ENCODE measurements around the gene VIM. TPM values are rescaled to one million over a fixed set of nuclear protein-coding genes. Genes with fewer than 3 reads are reported as not detected.

VIM gene
- total RNA-seq, 1 donor, result 10,643 TPM

DNA sequence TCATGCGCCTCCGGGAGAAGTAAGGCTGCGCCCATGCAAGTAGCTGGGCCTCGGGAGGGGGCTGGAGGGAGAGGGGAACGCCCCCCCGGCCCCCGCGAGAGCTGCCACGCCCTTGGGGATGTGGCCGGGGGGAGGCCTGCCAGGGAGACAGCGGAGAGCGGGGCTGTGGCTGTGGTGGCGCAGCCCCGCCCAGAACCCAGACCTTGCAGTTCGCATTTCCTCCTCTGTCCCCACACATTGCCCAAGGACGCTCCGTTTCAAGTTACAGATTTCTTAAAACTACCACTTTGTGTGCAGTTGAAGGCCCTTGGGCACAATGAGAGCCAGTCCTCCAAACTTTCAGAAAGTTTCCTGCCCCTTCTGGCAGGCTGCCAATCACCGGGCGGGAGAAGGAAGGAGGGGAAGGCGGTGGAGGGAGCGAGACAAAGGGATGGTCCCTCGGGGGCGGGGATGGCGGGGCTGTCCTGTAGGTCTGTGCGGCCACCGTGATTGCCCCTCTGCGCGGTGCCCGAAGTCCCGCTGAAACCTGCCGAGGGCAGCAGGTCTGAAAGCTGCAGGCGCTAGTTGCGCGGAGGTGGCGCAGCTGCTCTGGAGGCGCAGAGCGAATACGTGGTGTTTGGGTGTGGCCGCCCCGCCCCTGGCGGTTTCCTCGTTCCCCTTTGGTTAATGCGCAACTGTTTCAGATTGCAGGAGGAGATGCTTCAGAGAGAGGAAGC lies 2.1 kb downstream of the VIM start:
- Histone ChIP-seq H3K27ac (ENCODE audit: low read depth, low read length) (peak overlapping the region; percentile 94), H3K79me2 (ENCODE audit: insufficient read depth, low read length) (peaks cover 65% of the 10 kb centered on the region), H3K27me3 (ENCODE audit: insufficient read depth, low read length) (no peaks in the 10 kb centered on the region), H3K9me3 (ENCODE audit: low read depth, low read length) (no peaks in the 10 kb centered on the region), H3K4me1 (ENCODE audit: insufficient read depth, low read length) (peaks cover 50% of the 10 kb centered on the region), H4K20me1 (ENCODE audit: insufficient read depth, low read length) (peaks cover 57% of the 10 kb centered on the region), H3K36me3 (ENCODE audit: insufficient read depth, low read length) (peaks cover 51% of the 10 kb centered on the region), H3K4me3 (ENCODE audit: insufficient read depth, low read length) (peak overlapping the region; percentile 95), H2AFZ (ENCODE audit: low read length) (no peak overlapping the region), H3K4me2 (ENCODE audit: insufficient read depth, low read length) (peak overlapping the region; percentile 93)
- TF ChIP-seq, protein P1, sequence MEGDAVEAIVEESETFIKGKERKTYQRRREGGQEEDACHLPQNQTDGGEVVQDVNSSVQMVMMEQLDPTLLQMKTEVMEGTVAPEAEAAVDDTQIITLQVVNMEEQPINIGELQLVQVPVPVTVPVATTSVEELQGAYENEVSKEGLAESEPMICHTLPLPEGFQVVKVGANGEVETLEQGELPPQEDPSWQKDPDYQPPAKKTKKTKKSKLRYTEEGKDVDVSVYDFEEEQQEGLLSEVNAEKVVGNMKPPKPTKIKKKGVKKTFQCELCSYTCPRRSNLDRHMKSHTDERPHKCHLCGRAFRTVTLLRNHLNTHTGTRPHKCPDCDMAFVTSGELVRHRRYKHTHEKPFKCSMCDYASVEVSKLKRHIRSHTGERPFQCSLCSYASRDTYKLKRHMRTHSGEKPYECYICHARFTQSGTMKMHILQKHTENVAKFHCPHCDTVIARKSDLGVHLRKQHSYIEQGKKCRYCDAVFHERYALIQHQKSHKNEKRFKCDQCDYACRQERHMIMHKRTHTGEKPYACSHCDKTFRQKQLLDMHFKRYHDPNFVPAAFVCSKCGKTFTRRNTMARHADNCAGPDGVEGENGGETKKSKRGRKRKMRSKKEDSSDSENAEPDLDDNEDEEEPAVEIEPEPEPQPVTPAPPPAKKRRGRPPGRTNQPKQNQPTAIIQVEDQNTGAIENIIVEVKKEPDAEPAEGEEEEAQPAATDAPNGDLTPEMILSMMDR (IDR thresholded peaks at IDR 0.05; ENCODE audit: extremely low read depth, low read depth, low read length), result no peak
- peak; percentile 86 for DNase-seq (ENCODE audit: insufficient read length, low spot score, missing footprints)

GRCh38 chr10:17231788-17232187 lies 3.7 kb downstream of the VIM start:
- Histone ChIP-seq H4K20me1 (ENCODE audit: insufficient read depth, low read length) (peaks cover 74% of the 10 kb centered on the region), H3K27ac (ENCODE audit: low read depth, low read length) (peak overlapping the region; percentile 94), H3K4me2 (ENCODE audit: insufficient read depth, low read length) (peak overlapping the region; percentile 93), H3K27me3 (ENCODE audit: insufficient read depth, low read length) (no peaks in the 10 kb centered on the region), H3K9me3 (ENCODE audit: low read depth, low read length) (no peaks in the 10 kb centered on the region), H3K36me3 (ENCODE audit: insufficient read depth, low read length) (peaks cover 68% of the 10 kb centered on the region), H2AFZ (ENCODE audit: low read length) (no peak overlapping the region), H3K4me1 (ENCODE audit: insufficient read depth, low read length) (peaks cover 61% of the 10 kb centered on the region), H3K79me2 (ENCODE audit: insufficient read depth, low read length) (peaks cover 59% of the 10 kb centered on the region), H3K4me3 (ENCODE audit: insufficient read depth, low read length) (peak overlapping the region; percentile 95)
- TF ChIP-seq, protein P1 (IDR thresholded peaks at IDR 0.05; ENCODE audit: extremely low read depth, low read depth, low read length), result no peak
- peak; percentile 48 for DNase-seq (ENCODE audit: insufficient read length, low spot score, missing footprints)

- TF ChIP-seq, protein P1 (IDR thresholded peaks at IDR 0.05; ENCODE audit: extremely low read depth, low read depth, low read length), result no peak
- no peaks in the 10 kb centered on the region for H3K9me3 ChIP-seq (ENCODE audit: low read depth, low read length)
- H3K36me3 ChIP-seq (ENCODE audit: insufficient read depth, low read length), result peaks cover 74% of the 10 kb centered on the region
- no peak for DNase-seq (ENCODE audit: insufficient read length, low spot score, missing footprints)
- peak overlapping the region; percentile 94 for H3K27ac ChIP-seq (ENCODE audit: low read depth, low read length)
- H3K4me3 ChIP-seq (ENCODE audit: insufficient read depth, low read length), result peak overlapping the region; percentile 95
- peaks cover 76% of the 10 kb centered on the region for H4K20me1 ChIP-seq (ENCODE audit: insufficient read depth, low read length)
- peaks cover 57% of the 10 kb centered on the region for H3K4me1 ChIP-seq (ENCODE audit: insufficient read depth, low read length)
- peak overlapping the region; percentile 93 for H3K4me2 ChIP-seq (ENCODE audit: insufficient read depth, low read length)
- no peak overlapping the region for H2AFZ ChIP-seq (ENCODE audit: low read length)
- peaks cover 57% of the 10 kb centered on the region for H3K79me2 ChIP-seq (ENCODE audit: insufficient read depth, low read length)
- H3K27me3 ChIP-seq (ENCODE audit: insufficient read depth, low read length), result no peaks in the 10 kb centered on the region
Observed at GRCh38 chr10:17232276-17232960, 4.4 kb downstream of the VIM start.

Measured in osteoblast (primary cell).